Measurements from ENCODE around the gene FRMD5.

The FRMD5 gene

GRCh38 chr15:44084770-44085169, 110.3 kb downstream of the FRMD5 start:
- DNase-seq = no peak
- no peak overlapping the region for H3K27ac ChIP-seq (ENCODE audit: insufficient read depth, low read length, poor library complexity, severe bottlenecking)
- no peaks in the 10 kb centered on the region for H3K36me3 ChIP-seq (ENCODE audit: control insufficient read depth, insufficient read depth, low read length)
- H3K27me3 ChIP-seq (replicated peaks; ENCODE audit: control insufficient read depth, insufficient read depth, low read length, poor library complexity, severe bottlenecking) = no peaks in the 10 kb centered on the region
- H3K4me3 ChIP-seq (ENCODE audit: insufficient read depth, low read depth, low read length, poor library complexity, severe bottlenecking) = no peak overlapping the region
- no peaks in the 10 kb centered on the region for H3K9me3 ChIP-seq (ENCODE audit: control insufficient read depth, low read length)
- no peaks in the 10 kb centered on the region for H3K4me1 ChIP-seq (ENCODE audit: control insufficient read depth, insufficient read depth, low read length, poor library complexity, severe bottlenecking)

DNA sequence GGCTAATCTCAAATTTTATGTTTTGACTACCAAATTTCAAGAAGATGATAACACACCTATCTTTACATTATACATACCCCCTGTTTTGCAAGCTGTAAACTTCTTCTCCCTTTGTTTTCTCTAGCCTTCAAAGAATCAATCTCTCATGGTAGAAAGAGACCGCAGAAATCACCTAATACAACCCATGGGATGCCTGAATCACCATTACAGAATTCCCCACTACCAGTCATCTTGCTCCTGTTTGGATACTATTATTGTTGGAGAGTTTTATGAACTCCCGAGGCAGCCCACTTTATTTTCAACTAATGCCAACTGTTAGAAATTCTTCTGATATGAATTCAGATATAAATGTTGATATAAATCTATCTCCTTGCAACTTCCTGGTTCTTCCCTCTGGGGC, 110.9 kb downstream of the FRMD5 start:
- Histone ChIP-seq H3K27ac (ENCODE audit: insufficient read depth, low read length, poor library complexity, severe bottlenecking) (no peak overlapping the region), H3K36me3 (ENCODE audit: control insufficient read depth, insufficient read depth, low read length) (no peaks in the 10 kb centered on the region), H3K27me3 (replicated peaks; ENCODE audit: control insufficient read depth, insufficient read depth, low read length, poor library complexity, severe bottlenecking) (no peaks in the 10 kb centered on the region), H3K9me3 (ENCODE audit: control insufficient read depth, low read length) (no peaks in the 10 kb centered on the region), H3K4me3 (ENCODE audit: insufficient read depth, low read depth, low read length, poor library complexity, severe bottlenecking) (no peak overlapping the region), H3K4me1 (ENCODE audit: control insufficient read depth, insufficient read depth, low read length, poor library complexity, severe bottlenecking) (no peaks in the 10 kb centered on the region)
- no peak for DNase-seq

- H3K27ac ChIP-seq (ENCODE audit: insufficient read depth, low read length, poor library complexity, severe bottlenecking) = no peak overlapping the region
- no peak for DNase-seq
- no peaks in the 10 kb centered on the region for H3K9me3 ChIP-seq (ENCODE audit: control insufficient read depth, low read length)
- H3K36me3 ChIP-seq (ENCODE audit: control insufficient read depth, insufficient read depth, low read length) = no peaks in the 10 kb centered on the region
- no peak overlapping the region for H3K4me3 ChIP-seq (ENCODE audit: insufficient read depth, low read depth, low read length, poor library complexity, severe bottlenecking)
- no peaks in the 10 kb centered on the region for H3K4me1 ChIP-seq (ENCODE audit: control insufficient read depth, insufficient read depth, low read length, poor library complexity, severe bottlenecking)
- no peaks in the 10 kb centered on the region for H3K27me3 ChIP-seq (replicated peaks; ENCODE audit: control insufficient read depth, insufficient read depth, low read length, poor library complexity, severe bottlenecking)
Measured at GRCh38 chr15:44082558-44083157, 112.4 kb downstream of the FRMD5 start.

- Histone ChIP-seq H3K4me3 (ENCODE audit: insufficient read depth, low read depth, low read length, poor library complexity, severe bottlenecking) (no peak overlapping the region), H3K27ac (ENCODE audit: insufficient read depth, low read length, poor library complexity, severe bottlenecking) (no peak overlapping the region), H3K27me3 (replicated peaks; ENCODE audit: control insufficient read depth, insufficient read depth, low read length, poor library complexity, severe bottlenecking) (no peaks in the 10 kb centered on the region), H3K9me3 (ENCODE audit: control insufficient read depth, low read length) (no peaks in the 10 kb centered on the region), H3K4me1 (ENCODE audit: control insufficient read depth, insufficient read depth, low read length, poor library complexity, severe bottlenecking) (no peaks in the 10 kb centered on the region), H3K36me3 (ENCODE audit: control insufficient read depth, insufficient read depth, low read length) (no peaks in the 10 kb centered on the region)
- DNase-seq = no peak
Measured at GRCh38 chr15:44081026-44082013, 113.8 kb downstream of the FRMD5 start.

DNA sequence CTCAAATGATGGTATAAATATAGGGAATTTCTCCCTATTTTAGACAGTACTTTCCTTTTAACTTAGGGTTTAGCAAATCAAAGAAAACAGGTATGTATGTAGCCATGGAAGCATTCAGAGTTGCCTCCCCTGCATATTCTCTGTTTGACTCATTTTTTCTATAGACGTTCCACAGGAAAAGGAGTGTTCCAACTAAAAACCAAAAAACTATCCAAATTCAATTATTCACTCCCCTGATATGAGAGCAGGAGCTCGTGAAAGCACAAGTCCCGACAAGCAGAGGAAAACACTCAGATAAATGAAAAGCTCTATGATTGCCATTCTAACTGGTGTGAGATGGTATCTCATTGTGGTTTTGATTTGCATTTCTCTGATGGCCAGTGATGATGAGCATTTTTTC, 119.5 kb downstream of the FRMD5 start:
- Histone ChIP-seq H3K27me3 (replicated peaks; ENCODE audit: control insufficient read depth, insufficient read depth, low read length, poor library complexity, severe bottlenecking) (no peaks in the 10 kb centered on the region), H3K4me3 (ENCODE audit: insufficient read depth, low read depth, low read length, poor library complexity, severe bottlenecking) (no peak overlapping the region), H3K36me3 (ENCODE audit: control insufficient read depth, insufficient read depth, low read length) (no peaks in the 10 kb centered on the region), H3K4me1 (ENCODE audit: control insufficient read depth, insufficient read depth, low read length, poor library complexity, severe bottlenecking) (no peaks in the 10 kb centered on the region), H3K27ac (ENCODE audit: insufficient read depth, low read length, poor library complexity, severe bottlenecking) (no peak overlapping the region), H3K9me3 (ENCODE audit: control insufficient read depth, low read length) (no peaks in the 10 kb centered on the region)
- no peak for DNase-seq

GRCh38 chr15:44069489-44069888, 125.6 kb downstream of the FRMD5 start:
- Histone ChIP-seq H3K27me3 (replicated peaks; ENCODE audit: control insufficient read depth, insufficient read depth, low read length, poor library complexity, severe bottlenecking) (no peaks in the 10 kb centered on the region), H3K9me3 (ENCODE audit: control insufficient read depth, low read length) (no peaks in the 10 kb centered on the region), H3K4me3 (ENCODE audit: insufficient read depth, low read depth, low read length, poor library complexity, severe bottlenecking) (no peak overlapping the region), H3K27ac (ENCODE audit: insufficient read depth, low read length, poor library complexity, severe bottlenecking) (no peak overlapping the region), H3K4me1 (ENCODE audit: control insufficient read depth, insufficient read depth, low read length, poor library complexity, severe bottlenecking) (no peaks in the 10 kb centered on the region), H3K36me3 (ENCODE audit: control insufficient read depth, insufficient read depth, low read length) (no peaks in the 10 kb centered on the region)
- DNase-seq = no peak

- no peak for DNase-seq
- Histone ChIP-seq H3K36me3 (ENCODE audit: control insufficient read depth, insufficient read depth, low read length) (no peaks in the 10 kb centered on the region), H3K9me3 (ENCODE audit: control insufficient read depth, low read length) (no peaks in the 10 kb centered on the region), H3K4me1 (ENCODE audit: control insufficient read depth, insufficient read depth, low read length, poor library complexity, severe bottlenecking) (no peaks in the 10 kb centered on the region), H3K4me3 (ENCODE audit: insufficient read depth, low read depth, low read length, poor library complexity, severe bottlenecking) (no peak overlapping the region), H3K27me3 (replicated peaks; ENCODE audit: control insufficient read depth, insufficient read depth, low read length, poor library complexity, severe bottlenecking) (no peaks in the 10 kb centered on the region), H3K27ac (ENCODE audit: insufficient read depth, low read length, poor library complexity, severe bottlenecking) (no peak overlapping the region)
Measured at GRCh38 chr15:44068347-44068746, 126.7 kb downstream of the FRMD5 start.

- no peak overlapping the region for H3K27ac ChIP-seq (ENCODE audit: insufficient read depth, low read length, poor library complexity, severe bottlenecking)
- no peaks in the 10 kb centered on the region for H3K4me1 ChIP-seq (ENCODE audit: control insufficient read depth, insufficient read depth, low read length, poor library complexity, severe bottlenecking)
- H3K4me3 ChIP-seq (ENCODE audit: insufficient read depth, low read depth, low read length, poor library complexity, severe bottlenecking) = no peak overlapping the region
- H3K27me3 ChIP-seq (replicated peaks; ENCODE audit: control insufficient read depth, insufficient read depth, low read length, poor library complexity, severe bottlenecking) = no peaks in the 10 kb centered on the region
- H3K9me3 ChIP-seq (ENCODE audit: control insufficient read depth, low read length) = no peaks in the 10 kb centered on the region
- no peaks in the 10 kb centered on the region for H3K36me3 ChIP-seq (ENCODE audit: control insufficient read depth, insufficient read depth, low read length)
- DNase-seq = peak in 2 of 3 donors; percentile 0 to 27
Measured at GRCh38 chr15:44066211-44066827, 128.8 kb downstream of the FRMD5 start.

DNA sequence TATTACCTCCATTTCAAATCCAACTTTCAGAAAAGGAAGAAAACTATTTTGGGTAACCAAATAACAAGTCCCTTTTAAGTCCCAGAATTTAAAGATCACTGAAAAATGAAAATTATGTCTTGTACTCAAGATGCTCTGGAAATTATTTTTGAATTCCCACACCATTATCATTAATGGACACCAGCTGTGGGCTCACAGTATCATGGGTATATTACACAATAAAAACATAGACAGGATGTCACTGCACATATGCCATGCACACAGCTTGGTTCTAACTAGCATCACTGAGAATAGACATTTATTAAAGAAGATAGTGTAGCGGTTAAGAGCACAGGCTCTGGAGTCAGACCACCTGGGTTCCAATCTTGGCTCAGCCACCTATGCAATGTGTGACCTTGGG, 130.4 kb downstream of the FRMD5 start:
- Histone ChIP-seq H3K36me3 (ENCODE audit: control insufficient read depth, insufficient read depth, low read length) (no peaks in the 10 kb centered on the region), H3K9me3 (ENCODE audit: control insufficient read depth, low read length) (no peaks in the 10 kb centered on the region), H3K27me3 (replicated peaks; ENCODE audit: control insufficient read depth, insufficient read depth, low read length, poor library complexity, severe bottlenecking) (no peaks in the 10 kb centered on the region), H3K4me1 (ENCODE audit: control insufficient read depth, insufficient read depth, low read length, poor library complexity, severe bottlenecking) (no peaks in the 10 kb centered on the region), H3K4me3 (ENCODE audit: insufficient read depth, low read depth, low read length, poor library complexity, severe bottlenecking) (no peak overlapping the region), H3K27ac (ENCODE audit: insufficient read depth, low read length, poor library complexity, severe bottlenecking) (no peak overlapping the region)
- DNase-seq = no peak

DNA sequence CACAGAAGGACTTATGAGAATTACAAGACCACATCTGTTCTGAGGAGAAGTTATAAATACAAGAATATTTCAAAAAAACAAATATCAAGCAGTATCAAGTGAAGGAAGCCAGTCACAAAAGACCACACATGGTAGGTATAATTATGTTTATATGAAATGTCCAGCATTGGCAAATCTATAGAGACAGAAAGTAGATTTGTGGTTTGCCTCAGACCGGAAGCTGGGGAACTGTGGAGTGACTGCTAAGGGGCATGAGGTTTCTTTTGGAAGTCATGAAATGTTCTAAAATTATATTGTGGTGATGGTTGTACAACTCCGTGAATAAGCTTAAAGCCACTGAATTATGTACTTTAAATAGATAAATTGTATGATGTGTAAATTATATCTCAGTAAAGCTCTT, 136.9 kb downstream of the FRMD5 start:
- no peaks in the 10 kb centered on the region for H3K27me3 ChIP-seq (replicated peaks; ENCODE audit: control insufficient read depth, insufficient read depth, low read length, poor library complexity, severe bottlenecking)
- no peaks in the 10 kb centered on the region for H3K36me3 ChIP-seq (ENCODE audit: control insufficient read depth, insufficient read depth, low read length)
- H3K4me1 ChIP-seq (ENCODE audit: control insufficient read depth, insufficient read depth, low read length, poor library complexity, severe bottlenecking) = no peaks in the 10 kb centered on the region
- H3K27ac ChIP-seq (ENCODE audit: insufficient read depth, low read length, poor library complexity, severe bottlenecking) = no peak overlapping the region
- no peak overlapping the region for H3K4me3 ChIP-seq (ENCODE audit: insufficient read depth, low read depth, low read length, poor library complexity, severe bottlenecking)
- no peak for DNase-seq
- no peaks in the 10 kb centered on the region for H3K9me3 ChIP-seq (ENCODE audit: control insufficient read depth, low read length)
